Mammary epithelial cell (primary cell): Measurements from ENCODE around the gene ST6GALNAC4.

ENCODE experiments used
- CTCF ChIP-seq, 2 donors: IDR thresholded peaks in 1 of 2; conservative IDR thresholded peaks in 1 of 2; 2 replicates each; pipeline ENCODE4 v1.5.1; 2011 to 2012; ENCODE audit warnings: inconsistent platforms in 2 of 2, low read length in 2 of 2, mild to moderate bottlenecking in 2 of 2, control low read depth in 1 of 2, low read depth in 1 of 2; ENCODE audit not compliant: insufficient read depth in 1 of 2; ENCODE audit errors: extremely low read depth in 1 of 2
- EZH2 ChIP-seq: IDR thresholded peaks from 2 replicates; pipeline ENCODE4 v1.6.1; 2012; ENCODE audit warnings: low read length, inconsistent platforms, borderline replicate concordance

GRCh38 chr9:127945338-127945737, 28.5 kb upstream of the ST6GALNAC4 start:
- no peak for TF ChIP-seq CTCF (conservative IDR thresholded peaks at IDR 0.05 in 1 of 2, IDR thresholded peaks at IDR 0.05 in 1 of 2; ENCODE audit: extremely low read depth in 1 of 2, insufficient read depth in 1 of 2, low read depth in 1 of 2, low read length in 2 of 2)
- TF ChIP-seq EZH2: no peak
